Activated B cell treated with CpG ODN at 0.5 μM for 24 hours (primary cell): ENCODE measurements around the gene SULT2A1. TPM values are rescaled to one million over a fixed set of nuclear protein-coding genes. Genes with fewer than 3 reads are reported as not detected.
"Not testable (repeated sequence)": the region's sequence is repeated elsewhere in the genome, so short reads cannot be mapped to it uniquely, and the experiment has no call there.

Source experiments
- ATAC-seq: fragments of 200-7000 bp; cut with Tn5 transposase; one replicate; pipeline ENCODE4 v1.10.0; 2021; ENCODE audit warnings: low read depth, mild to moderate bottlenecking, moderate library complexity
- CTCF ChIA-PET: fragments of 350-600 bp; sonication (Branson Sonifier 250); formaldehyde crosslinking; loops from one replicate; lab custom pipeline; 2021; ENCODE audit warnings: antibody characterized with exemption; lab: Charles Lee
- POLR2A ChIA-PET: fragments of 350-600 bp; sonication (Branson Sonifier 250); formaldehyde crosslinking; loops from one replicate; lab custom pipeline; 2021; ENCODE audit warnings: antibody characterized with exemption; lab: Charles Lee
- DNase-seq: peaks from one replicate; pipeline ENCODE4 v3.0.0; 2022
- H3K27ac Mint-ChIP-seq: one replicate; pipeline ENCODE4 v1.8.0; 2020; ENCODE audit warnings: mixed read lengths
- H3K27me3 Mint-ChIP-seq: one replicate; pipeline ENCODE4 v1.8.0; 2021; ENCODE audit warnings: mixed read lengths
- H3K36me3 Mint-ChIP-seq: one replicate; pipeline ENCODE4 v1.8.0; 2021; ENCODE audit warnings: low read depth, mixed read lengths
- H3K4me1 Mint-ChIP-seq: one replicate; pipeline ENCODE4 v1.8.0; 2021; ENCODE audit warnings: mixed read lengths
- H3K4me3 Mint-ChIP-seq: one replicate; pipeline ENCODE4 v1.8.0; 2020; ENCODE audit warnings: mild to moderate bottlenecking, mixed read lengths
- H3K9me3 Mint-ChIP-seq: one replicate; pipeline ENCODE4 v1.8.0; 2020; ENCODE audit warnings: mixed read lengths
- intact Hi-C: fragments of 100-400 bp; cut with micrococcal nuclease; formaldehyde crosslinking; loops from one replicate; pipeline ENCODE4 v1.15.1; 2024
- total RNA-seq: library from RNA; stranded (reverse); gene quantifications from 2 replicates; pipeline ENCODE4 v1.2.3, GENCODE V29; 2022
- TF ChIP-seq, protein P1 (sequence below): fragments of 200-600 bp; IDR thresholded peaks from one replicate; pipeline ENCODE4 v1.8.0; 2022; ENCODE audit warnings: antibody characterized with exemption, mild to moderate bottlenecking

SULT2A1 gene
- total RNA-seq, 1 donor from 2014 or later: not detected

DNA sequence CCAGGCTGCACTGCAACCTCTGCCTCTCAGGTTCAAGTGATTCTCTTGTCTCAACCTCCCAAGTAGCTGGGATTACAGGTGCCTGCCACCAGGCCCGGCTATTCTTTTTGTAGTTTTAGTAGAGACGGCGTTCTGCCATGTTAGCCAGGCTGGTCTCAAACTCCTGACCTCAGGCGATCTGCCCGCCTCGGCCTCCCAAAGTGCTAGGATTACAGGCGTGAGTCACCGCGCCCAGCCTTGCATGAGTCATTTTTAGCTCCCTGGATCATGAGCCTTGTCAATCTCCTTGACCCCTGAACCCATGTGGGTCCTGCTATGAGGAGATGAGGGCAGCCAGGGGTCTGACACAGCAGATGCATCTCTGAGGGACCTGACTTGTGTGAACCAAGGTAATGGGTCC is 27.9 kb downstream of the SULT2A1 start:
- H3K27me3 Mint-ChIP-seq: peaks cover 25% of the 10 kb centered on the region
- H3K36me3 Mint-ChIP-seq, POLR2A ChIA-PET, H3K27ac Mint-ChIP-seq, H3K4me1 Mint-ChIP-seq, DNase-seq, H3K9me3 Mint-ChIP-seq, CTCF ChIA-PET, ATAC-seq, intact Hi-C loops, H3K4me3 Mint-ChIP-seq: not testable (repeated sequence)

DNA sequence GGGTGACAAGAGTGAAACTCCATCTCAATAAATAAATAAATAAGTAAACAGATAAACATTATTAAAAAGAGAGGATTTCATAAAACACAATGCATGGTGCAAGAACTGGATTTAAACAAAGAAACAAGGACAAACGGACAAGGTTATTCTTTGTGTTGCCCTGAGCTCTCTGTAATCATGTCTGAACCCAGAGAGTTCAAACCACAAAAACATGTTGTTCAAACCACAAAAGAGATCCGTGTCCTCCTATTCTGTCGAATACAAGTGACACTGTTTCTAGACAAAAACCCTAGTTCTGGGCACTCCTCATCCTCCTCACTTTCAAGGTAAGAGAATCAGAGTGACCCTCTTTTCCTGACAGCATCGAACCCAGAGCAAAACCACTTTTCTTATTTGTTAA is 31.7 kb downstream of the SULT2A1 start:
- no peaks in the 10 kb centered on the region for H3K4me1 Mint-ChIP-seq
- CTCF ChIA-PET: no interaction called here
- H3K27ac Mint-ChIP-seq: no peak overlapping the region
- no peak overlapping the region for H3K4me3 Mint-ChIP-seq
- H3K36me3 Mint-ChIP-seq: no peaks in the 10 kb centered on the region
- H3K27me3 Mint-ChIP-seq: peaks cover 27% of the 10 kb centered on the region
- TF ChIP-seq, protein P1, sequence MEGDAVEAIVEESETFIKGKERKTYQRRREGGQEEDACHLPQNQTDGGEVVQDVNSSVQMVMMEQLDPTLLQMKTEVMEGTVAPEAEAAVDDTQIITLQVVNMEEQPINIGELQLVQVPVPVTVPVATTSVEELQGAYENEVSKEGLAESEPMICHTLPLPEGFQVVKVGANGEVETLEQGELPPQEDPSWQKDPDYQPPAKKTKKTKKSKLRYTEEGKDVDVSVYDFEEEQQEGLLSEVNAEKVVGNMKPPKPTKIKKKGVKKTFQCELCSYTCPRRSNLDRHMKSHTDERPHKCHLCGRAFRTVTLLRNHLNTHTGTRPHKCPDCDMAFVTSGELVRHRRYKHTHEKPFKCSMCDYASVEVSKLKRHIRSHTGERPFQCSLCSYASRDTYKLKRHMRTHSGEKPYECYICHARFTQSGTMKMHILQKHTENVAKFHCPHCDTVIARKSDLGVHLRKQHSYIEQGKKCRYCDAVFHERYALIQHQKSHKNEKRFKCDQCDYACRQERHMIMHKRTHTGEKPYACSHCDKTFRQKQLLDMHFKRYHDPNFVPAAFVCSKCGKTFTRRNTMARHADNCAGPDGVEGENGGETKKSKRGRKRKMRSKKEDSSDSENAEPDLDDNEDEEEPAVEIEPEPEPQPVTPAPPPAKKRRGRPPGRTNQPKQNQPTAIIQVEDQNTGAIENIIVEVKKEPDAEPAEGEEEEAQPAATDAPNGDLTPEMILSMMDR: no peak
- intact Hi-C loops: no loop called here
- no peak for DNase-seq
- no peaks in the 10 kb centered on the region for H3K9me3 Mint-ChIP-seq
- POLR2A ChIA-PET: no interaction called here
- no peak for ATAC-seq

- no peaks in the 10 kb centered on the region for H3K9me3 Mint-ChIP-seq
- no peaks in the 10 kb centered on the region for H3K36me3 Mint-ChIP-seq
- peaks cover 34% of the 10 kb centered on the region for H3K27me3 Mint-ChIP-seq
- intact Hi-C loops: no loop called here
- no peak for ATAC-seq
- ChIA-PET CTCF (no interaction called here), POLR2A (no interaction called here)
- H3K4me1 Mint-ChIP-seq: no peaks in the 10 kb centered on the region
- TF ChIP-seq, protein P1: no peak
- no peak overlapping the region for H3K4me3 Mint-ChIP-seq
- DNase-seq: no peak
- no peak overlapping the region for H3K27ac Mint-ChIP-seq
Measured at GRCh38 chr19:47853003-47853402, 33.1 kb downstream of the SULT2A1 start.

GRCh38 chr19:47848823-47849473 is 37.2 kb downstream of the SULT2A1 start:
- ATAC-seq (no peak), DNase-seq (no peak)
- Mint-ChIP-seq H3K4me3 (no peak overlapping the region), H3K27ac (no peak overlapping the region), H3K36me3 (no peaks in the 10 kb centered on the region), H3K4me1 (no peaks in the 10 kb centered on the region), H3K9me3 (no peaks in the 10 kb centered on the region), H3K27me3 (peaks cover 39% of the 10 kb centered on the region)
- ChIA-PET CTCF (interaction anchor here (0.9 kb wide), 1 partner anchor 15 kb away, joined by 3 read pairs; no protein-coding TSS in a partner anchor), POLR2A (no interaction called here)
- intact Hi-C loops: no loop called here
- TF ChIP-seq, protein P1: no peak

DNA sequence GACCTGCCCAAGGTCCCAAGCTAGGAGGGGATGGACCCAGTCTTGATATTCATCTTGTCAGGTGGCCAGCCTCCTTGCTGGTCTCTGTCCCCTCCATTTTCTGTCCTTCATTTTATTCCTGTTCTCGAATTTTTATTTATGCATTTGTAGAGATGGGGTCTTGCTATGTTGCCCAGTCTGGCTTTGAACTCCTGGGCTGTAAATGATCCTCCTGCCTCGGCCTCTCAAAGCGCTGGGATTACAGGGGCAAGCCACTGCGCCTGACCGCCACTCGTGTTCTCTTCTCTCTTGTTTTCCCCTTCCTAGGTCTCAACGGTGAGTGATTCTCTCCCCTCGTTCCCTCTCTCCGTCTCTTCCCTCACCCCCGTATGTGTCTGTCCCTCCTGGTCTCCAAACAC is 37.7 kb downstream of the SULT2A1 start:
- Mint-ChIP-seq H3K27ac (no peak overlapping the region), H3K4me3 (no peak overlapping the region), H3K36me3 (no peaks in the 10 kb centered on the region), H3K27me3 (peaks cover 34% of the 10 kb centered on the region), H3K4me1 (no peaks in the 10 kb centered on the region), H3K9me3 (no peaks in the 10 kb centered on the region)
- DNase-seq (no peak), ATAC-seq (no peak)
- intact Hi-C loops: no loop called here
- POLR2A ChIA-PET: no interaction called here
- CTCF ChIA-PET: no interaction called here
- TF ChIP-seq, protein P1: no peak

- no peaks in the 10 kb centered on the region for H3K4me1 Mint-ChIP-seq
- TF ChIP-seq, protein P1: no peak
- H3K36me3 Mint-ChIP-seq: no peaks in the 10 kb centered on the region
- ChIA-PET CTCF (no interaction called here), POLR2A (no interaction called here)
- DNase-seq (no peak), ATAC-seq (no peak)
- H3K27me3 Mint-ChIP-seq: peaks cover 19% of the 10 kb centered on the region
- no peak overlapping the region for H3K27ac Mint-ChIP-seq
- H3K4me3 Mint-ChIP-seq: no peak overlapping the region
- H3K9me3 Mint-ChIP-seq: no peaks in the 10 kb centered on the region
- intact Hi-C loops: no loop called here
Measured at GRCh38 chr19:47842941-47843340, 43.2 kb downstream of the SULT2A1 start.
